Pancreas (tissue), 10 donors: ENCODE measurements around the gene SDR42E1. TPM values are rescaled to one million over a fixed set of nuclear protein-coding genes. Genes with fewer than 3 reads are reported as not detected.

Experiments
- ATAC-seq, 4 donors: fragments of 200-7000 bp; cut with Tn5 transposase; one replicate each; pipeline versions ENCODE4 v1.8.0 to v1.9.1; 2020; ENCODE audit warnings: mild to moderate bottlenecking in 4 of 4, moderate library complexity in 4 of 4
- DNase-seq, 6 donors: peaks; one replicate each; pipeline ENCODE4 v3.0.0-alpha.2; 2020
- FAIRE-seq: peaks from 2 replicates; lab custom pipeline; 2012; peaks lifted over from hg19 to GRCh38; lab: Jason Lieb, UNC
- H3K27ac ChIP-seq, 4 donors: fragments of 200-600 bp; sonication (generic); 1 replicate in 3 of 4; 2 replicates in 1 of 4; pipeline versions ENCODE4 v1.5.0 to v1.8.0; 2020
- H3K27me3 ChIP-seq, 4 donors: fragments of 200-600 bp; one replicate each; pipeline ENCODE4 v1.8.0; 2021
- H3K36me3 ChIP-seq, 3 donors: fragments of 200-600 bp; sonication (generic) in 1 of 3; one replicate each; pipeline versions ENCODE4 v1.5.0 to v1.8.0; 2020 to 2021
- H3K4me1 ChIP-seq, 3 donors: fragments of 200-600 bp; one replicate each; pipeline ENCODE4 v1.8.0; 2021
- H3K4me3 ChIP-seq, 4 donors: fragments of 200-600 bp; sonication (generic) in 2 of 4; one replicate each; pipeline versions ENCODE4 v1.5.0 to v1.8.0; 2020 to 2021
- H3K9me3 ChIP-seq, 4 donors: fragments of 200-600 bp; one replicate each; pipeline ENCODE4 v1.8.0; 2021
- CTCF ChIP-seq, 4 donors: fragments of 200-600 bp; sonication (generic) in 3 of 4; IDR thresholded peaks; one replicate each; pipeline versions ENCODE4 v1.5.0 to v1.8.0; 2021; ENCODE audit warnings: antibody characterized with exemption in 4 of 4
- WGBS, 2 donors: extraction: QIAGEN DNeasy Blood & Tissue Kit; methylation state at CpG; one replicate each; pipeline ENCODE4 v1.1.7; 2013; 5-methylcytosine and 5-hydroxymethylcytosine counted together
- intact Hi-C, 3 donors: fragments of 100-400 bp; cut with DNase I; formaldehyde crosslinking; loops; one replicate each; pipeline versions ENCODE4 v1.11.1 to v1.14.2; 2022
- polyA plus RNA-seq, 2 donors: library from polyadenylated mRNA; stranded (reverse); fragments of 200-250 nt; gene quantifications; one replicate each; pipeline ENCODE4 v1.2.3, GENCODE V29; 2013
- total RNA-seq, 6 donors: library from RNA; stranded (reverse); fragmentation: NEBNext Ultra II Directional in 4 of 6; extraction: Animal tissue kit (Norgen Biotek cat#: 25700) in 4 of 6; gene quantifications; one replicate each; pipeline versions ENCODE4 v1.2.1 to v1.2.4, GENCODE V29; 2021 to 2023
- donor health status: healthy with polysubstance abuse.
- donor health status: DM: no; HTN: no; CAD: no; lungs with moderate emphysema.
- donor health status: DM: no; HTN: no; CAD: no.
- donor health status: control.
- donor health status: control.
- donor health status: Bipolar disorder and iron deficiency.
- donor health status: DM: yes; HTN: yes; CAD: no.
- donor health status: DM: no; HTN: no; CAD: no.
- donor health status: DM: no; HTN: no; CAD: no.
- donor health status: DM: yes; HTN: yes; CAD: no.

The SDR42E1 gene
- total and polyA plus RNA-seq, 8 donors = 2.5 to 13.3 (median 5.8) TPM

- H3K4me3 ChIP-seq = peak within 1 kb of the TSS in 2 of 4 donors; percentile 31 to 32
- intact Hi-C loops = no loop called here
These were observed 23.8 kb upstream of the SDR42E1 start, which contains the start of gene HSD17B2 for GRCh38 chr16:82034981-82035612. TSS of gene HSD17B2 (plus strand) at chr16:82035253. CDS start at chr16:82035425, 172 bp downstream.

GRCh38 chr16:82033683-82034300 is 22.5 kb upstream of the SDR42E1 start:
- WGBS, 2 donors = 49 to 52% methylated on average over 8 of the region's 8 CpGs
- Histone ChIP-seq H3K4me3 (no peak overlapping the region), H3K27me3 (no peaks in the 10 kb centered on the region), H3K9me3 (no peaks in the 10 kb centered on the region), H3K27ac (no peak overlapping the region), H3K36me3 (no peaks in the 10 kb centered on the region), H3K4me1 (peaks cover 0 to 5% (median 4%) of the 10 kb centered on the region in 3 donors)
- DNase-seq = no peak
- FAIRE-seq = no peak
- no peak for TF ChIP-seq CTCF (IDR thresholded peaks at IDR 0.05)
- ATAC-seq = peak in 3 of 4 donors; percentile 33 to 54 (median 34)
- intact Hi-C loops = no loop called here

More at GRCh38 chr16:82034981-82035612, 23.8 kb upstream of the SDR42E1 start, which contains the start of gene HSD17B2:
- Histone ChIP-seq H3K9me3 (no peaks in the 10 kb centered on the region), H3K4me1 (peaks cover 0 to 5% (median 4%) of the 10 kb centered on the region in 3 donors), H3K27ac (peak within 1 kb of the TSS in 3 of 4 donors; percentile 39 to 65 (median 46)), H3K27me3 (no peaks in the 10 kb centered on the region), H3K36me3 (no peaks in the 10 kb centered on the region)
- no peak for DNase-seq
- FAIRE-seq = no peak
- 50 to 53% methylated on average over 6 of the region's 6 CpGs for WGBS, 2 donors
- no peak for TF ChIP-seq CTCF (IDR thresholded peaks at IDR 0.05)
- peak in 3 of 4 donors; percentile 71 to 81 (median 78) for ATAC-seq

GRCh38 chr16:82033006-82033405 is 21.7 kb upstream of the SDR42E1 start:
- no peaks in the 10 kb centered on the region for H3K9me3 ChIP-seq
- WGBS, 2 donors = 61 to 67% methylated on average over 6 of the region's 6 CpGs
- ATAC-seq (peak in 1 of 4 donors; percentile 46), DNase-seq (peak in 4 of 6 donors; percentile 31 to 70 (median 57)), FAIRE-seq (no peak)
- no peak overlapping the region for H3K27ac ChIP-seq
- intact Hi-C loops = no loop called here
- H3K36me3 ChIP-seq = no peaks in the 10 kb centered on the region
- peaks cover 0 to 5% (median 4%) of the 10 kb centered on the region in 3 donors for H3K4me1 ChIP-seq
- no peak for TF ChIP-seq CTCF (IDR thresholded peaks at IDR 0.05)
- H3K27me3 ChIP-seq = no peaks in the 10 kb centered on the region
- H3K4me3 ChIP-seq = no peak overlapping the region

GRCh38 chr16:82031116-82032084 is 20.1 kb upstream of the SDR42E1 start:
- Histone ChIP-seq H3K9me3 (no peaks in the 10 kb centered on the region), H3K36me3 (no peaks in the 10 kb centered on the region), H3K4me3 (no peak overlapping the region), H3K4me1 (peaks cover 0 to 5% (median 4%) of the 10 kb centered on the region in 3 donors), H3K27me3 (no peaks in the 10 kb centered on the region), H3K27ac (no peak overlapping the region)
- 56 to 58% methylated on average over 13 of the region's 13 CpGs for WGBS, 2 donors
- TF ChIP-seq CTCF (IDR thresholded peaks at IDR 0.05) = peak in 2 of 4 donors; percentile 14 to 17
- no peak for DNase-seq
- FAIRE-seq = no peak
- intact Hi-C loops = no loop called here
- peak in 3 of 4 donors; percentile 44 to 57 (median 49) for ATAC-seq
